HEK293 (cell line): ENCODE results near the gene SPRED3.

Experiments
- GLIS2 ChIP-seq: fragments of 450-650 bp; formaldehyde crosslinking; IDR thresholded peaks from 2 replicates; pipeline ENCODE4 v1.5.1; 2016; ENCODE audit warnings: missing biosample characterization, missing genetic modification characterization
- MYNN ChIP-seq: fragments of 450-650 bp; formaldehyde crosslinking; IDR thresholded peaks from 2 replicates; pipeline ENCODE4 v1.5.1; 2016; ENCODE audit warnings: missing biosample characterization, missing genetic modification characterization, borderline replicate concordance
- ZBTB1 ChIP-seq: fragments of 450-650 bp; formaldehyde crosslinking; IDR thresholded peaks from 2 replicates; pipeline ENCODE4 v1.5.1; 2016; ENCODE audit warnings: missing biosample characterization, missing genetic modification characterization
- ZNF138 ChIP-seq: fragments of 450-650 bp; formaldehyde crosslinking; IDR thresholded peaks from 2 replicates; pipeline ENCODE4 v1.5.1; 2016; ENCODE audit warnings: missing biosample characterization, missing genetic modification characterization, borderline replicate concordance
- ZNF274 ChIP-seq, 2 experiments: fragments of 200-500 bp in 1 of 2; fragments of 450-650 bp in 1 of 2; sonication (Bioruptor generic) in 1 of 2; formaldehyde crosslinking in 1 of 2; IDR thresholded peaks; 2 replicates each; pipeline versions ENCODE4 v1.5.1 to v1.6.1; 2014 to 2016; ENCODE audit warnings: borderline replicate concordance in 1 of 2, inconsistent platforms in 1 of 2, low read length in 1 of 2, missing biosample characterization in 1 of 2, missing genetic modification characterization in 1 of 2
- ZNF785 ChIP-seq: fragments of 450-650 bp; formaldehyde crosslinking; IDR thresholded peaks from 2 replicates; pipeline ENCODE4 v1.5.1; 2016; ENCODE audit warnings: missing biosample characterization, missing genetic modification characterization
- ZNF830 ChIP-seq: fragments of 450-650 bp; IDR thresholded peaks from 2 replicates; pipeline ENCODE4 v1.5.0; 2018; ENCODE audit warnings: missing biosample characterization, missing genetic modification characterization, low read depth, mild to moderate bottlenecking, moderate library complexity
- TF ChIP-seq, protein P1 (sequence below): fragments of 450-650 bp; formaldehyde crosslinking; IDR thresholded peaks from 2 replicates; pipeline ENCODE4 v1.5.1; 2016; ENCODE audit warnings: missing biosample characterization, missing genetic modification characterization
- TF ChIP-seq, protein P2 (sequence below): fragments of 450-650 bp; formaldehyde crosslinking; IDR thresholded peaks from 2 replicates; pipeline ENCODE4 v1.5.1; 2016; ENCODE audit warnings: missing biosample characterization, missing genetic modification characterization, low read depth

DNA sequence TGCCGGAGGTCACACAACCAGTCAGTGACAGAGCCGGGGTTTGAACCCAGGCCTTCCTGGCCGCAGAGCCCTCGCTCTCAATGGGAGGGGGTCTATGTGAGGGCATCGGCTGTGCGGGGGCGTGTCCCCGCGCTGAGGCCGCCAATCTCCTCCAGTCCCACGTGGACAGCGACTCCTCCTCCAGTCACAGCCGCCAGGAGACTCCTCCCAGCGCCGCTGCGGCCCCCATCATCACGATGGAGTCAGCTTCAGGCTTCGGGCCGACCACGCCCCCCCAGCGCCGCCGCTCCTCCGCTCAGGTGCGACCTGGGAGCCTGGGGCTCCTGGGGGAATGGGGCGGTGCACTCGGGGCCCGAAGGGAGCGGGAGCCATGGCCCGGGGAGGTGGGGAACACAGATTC is 6.0 kb downstream of the SPRED3 start:
- TF ChIP-seq, protein P1, sequence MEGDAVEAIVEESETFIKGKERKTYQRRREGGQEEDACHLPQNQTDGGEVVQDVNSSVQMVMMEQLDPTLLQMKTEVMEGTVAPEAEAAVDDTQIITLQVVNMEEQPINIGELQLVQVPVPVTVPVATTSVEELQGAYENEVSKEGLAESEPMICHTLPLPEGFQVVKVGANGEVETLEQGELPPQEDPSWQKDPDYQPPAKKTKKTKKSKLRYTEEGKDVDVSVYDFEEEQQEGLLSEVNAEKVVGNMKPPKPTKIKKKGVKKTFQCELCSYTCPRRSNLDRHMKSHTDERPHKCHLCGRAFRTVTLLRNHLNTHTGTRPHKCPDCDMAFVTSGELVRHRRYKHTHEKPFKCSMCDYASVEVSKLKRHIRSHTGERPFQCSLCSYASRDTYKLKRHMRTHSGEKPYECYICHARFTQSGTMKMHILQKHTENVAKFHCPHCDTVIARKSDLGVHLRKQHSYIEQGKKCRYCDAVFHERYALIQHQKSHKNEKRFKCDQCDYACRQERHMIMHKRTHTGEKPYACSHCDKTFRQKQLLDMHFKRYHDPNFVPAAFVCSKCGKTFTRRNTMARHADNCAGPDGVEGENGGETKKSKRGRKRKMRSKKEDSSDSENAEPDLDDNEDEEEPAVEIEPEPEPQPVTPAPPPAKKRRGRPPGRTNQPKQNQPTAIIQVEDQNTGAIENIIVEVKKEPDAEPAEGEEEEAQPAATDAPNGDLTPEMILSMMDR (tag by site-specific recombination): no peak
- TF ChIP-seq ZNF274 (IDR thresholded peaks at IDR 0.05; ENCODE audit: low read length) (no peak), ZNF274 (tag by site-specific recombination; IDR thresholded peaks at IDR 0.05; ENCODE audit: borderline replicate concordance) (no peak), ZNF785 (no peak), GLIS2 (no peak), ZNF830 (tag by site-specific recombination) (no peak), ZBTB1 (tag by site-specific recombination) (no peak), ZNF138 (tag by site-specific recombination) (no peak), MYNN (tag by site-specific recombination) (no peak)
- TF ChIP-seq, protein P2, sequence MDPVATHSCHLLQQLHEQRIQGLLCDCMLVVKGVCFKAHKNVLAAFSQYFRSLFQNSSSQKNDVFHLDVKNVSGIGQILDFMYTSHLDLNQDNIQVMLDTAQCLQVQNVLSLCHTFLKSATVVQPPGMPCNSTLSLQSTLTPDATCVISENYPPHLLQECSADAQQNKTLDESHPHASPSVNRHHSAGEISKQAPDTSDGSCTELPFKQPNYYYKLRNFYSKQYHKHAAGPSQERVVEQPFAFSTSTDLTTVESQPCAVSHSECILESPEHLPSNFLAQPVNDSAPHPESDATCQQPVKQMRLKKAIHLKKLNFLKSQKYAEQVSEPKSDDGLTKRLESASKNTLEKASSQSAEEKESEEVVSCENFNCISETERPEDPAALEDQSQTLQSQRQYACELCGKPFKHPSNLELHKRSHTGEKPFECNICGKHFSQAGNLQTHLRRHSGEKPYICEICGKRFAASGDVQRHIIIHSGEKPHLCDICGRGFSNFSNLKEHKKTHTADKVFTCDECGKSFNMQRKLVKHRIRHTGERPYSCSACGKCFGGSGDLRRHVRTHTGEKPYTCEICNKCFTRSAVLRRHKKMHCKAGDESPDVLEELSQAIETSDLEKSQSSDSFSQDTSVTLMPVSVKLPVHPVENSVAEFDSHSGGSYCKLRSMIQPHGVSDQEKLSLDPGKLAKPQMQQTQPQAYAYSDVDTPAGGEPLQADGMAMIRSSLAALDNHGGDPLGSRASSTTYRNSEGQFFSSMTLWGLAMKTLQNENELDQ (tag by site-specific recombination): no peak
